ENCODE data around the gene ASB7.

The ASB7 gene

GRCh38 chr15:100687582-100688141, 85.3 kb downstream of the ASB7 start:
- no peak for DNase-seq

- no peak for DNase-seq
Measured at GRCh38 chr15:100688549-100689120, 86.2 kb downstream of the ASB7 start.

- no peak for DNase-seq
Measured at GRCh38 chr15:100689131-100689899, 86.9 kb downstream of the ASB7 start.

- DNase-seq, result no peak
Measured at GRCh38 chr15:100690032-100690794, 87.8 kb downstream of the ASB7 start.

DNA sequence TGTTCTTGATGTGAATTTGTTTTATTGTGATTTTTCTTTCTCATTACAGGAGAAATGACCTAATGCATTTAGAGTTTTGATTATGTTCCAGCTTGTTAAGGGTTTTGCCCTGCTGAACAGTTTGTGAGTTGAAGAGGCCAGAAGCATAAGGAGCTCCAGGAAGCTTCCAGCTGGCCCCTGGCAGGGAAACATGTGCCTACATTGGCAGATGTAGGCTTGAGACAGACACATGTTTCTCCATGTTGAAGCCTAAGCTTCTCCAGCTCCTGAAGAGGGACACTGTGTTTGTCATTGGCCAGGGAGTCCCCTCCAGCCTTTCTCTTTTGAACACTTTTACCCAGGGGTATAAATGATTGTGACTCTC, 88.4 kb downstream of the ASB7 start:
- no peak for DNase-seq

GRCh38 chr15:100691321-100691720, 88.9 kb downstream of the ASB7 start:
- DNase-seq, result no peak

GRCh38 chr15:100692246-100692645, 89.9 kb downstream of the ASB7 start:
- DNase-seq, result no peak

GRCh38 chr15:100692671-100693070, 90.3 kb downstream of the ASB7 start:
- no peak for DNase-seq

GRCh38 chr15:100693451-100693850, 91.1 kb downstream of the ASB7 start:
- DNase-seq, result no peak

- DNase-seq, result no peak
Measured at GRCh38 chr15:100694381-100695021, 92.1 kb downstream of the ASB7 start.

GRCh38 chr15:100695048-100695447, 92.7 kb downstream of the ASB7 start:
- DNase-seq, result no peak

DNA sequence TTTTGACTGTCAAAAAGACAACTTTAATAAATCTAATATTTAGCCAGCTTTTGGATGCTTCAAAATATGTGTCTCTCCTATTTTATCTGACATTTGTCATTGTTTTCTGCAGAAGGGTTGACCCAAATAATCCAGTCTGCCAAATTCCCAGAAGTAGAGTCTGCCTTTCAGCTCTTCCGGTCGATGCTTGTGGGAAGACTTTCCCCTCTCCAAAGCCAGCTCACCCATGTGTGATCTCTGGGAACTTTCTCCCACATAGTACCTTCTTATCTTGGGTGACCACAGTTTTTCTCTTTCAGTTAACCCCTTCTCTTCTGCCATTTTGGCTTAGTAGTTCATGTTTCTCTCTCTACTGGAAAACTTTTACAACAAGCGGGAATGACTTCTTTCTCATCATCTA, 94.1 kb downstream of the ASB7 start:
- no peak for DNase-seq
